Measurements from ENCODE around the gene TACC2.
A peak's percentile ranks its signal among the peaks of the same experiment; 100 is the strongest.
"Not testable (repeated sequence)": the region's sequence is repeated elsewhere in the genome, so short reads cannot be mapped to it uniquely, and the experiment has no call there.

The TACC2 gene

GRCh38 chr10:121981346-121981745 lies 7.6 kb upstream of the TACC2 start:
- DNase-seq = no peak

GRCh38 chr10:121983852-121984251 lies 5.1 kb upstream of the TACC2 start:
- no peak for DNase-seq

GRCh38 chr10:121984463-121984862 lies 4.5 kb upstream of the TACC2 start:
- DNase-seq = no peak

GRCh38 chr10:121990015-121990677 lies 1.2 kb downstream of the TACC2 start:
- DNase-seq = no peak

- DNase-seq = not testable (repeated sequence)
Observed at GRCh38 chr10:121991727-121992126, 2.8 kb downstream of the TACC2 start.

- DNase-seq = no peak
Observed at GRCh38 chr10:121994429-121994941, 5.5 kb downstream of the TACC2 start.

- DNase-seq = no peak
Observed at GRCh38 chr10:121998462-121998861, 9.5 kb downstream of the TACC2 start.

- no peak for DNase-seq
Observed at GRCh38 chr10:121999301-121999700, 10.3 kb downstream of the TACC2 start.

GRCh38 chr10:122001698-122002097 lies 12.7 kb downstream of the TACC2 start:
- DNase-seq = no peak

GRCh38 chr10:122007415-122007814 lies 18.5 kb downstream of the TACC2 start:
- DNase-seq = no peak

- no peak for DNase-seq
Observed at GRCh38 chr10:122010405-122011050, 21.6 kb downstream of the TACC2 start.

GRCh38 chr10:122012731-122013130 lies 23.8 kb downstream of the TACC2 start:
- DNase-seq = no peak

- DNase-seq = no peak
Observed at GRCh38 chr10:122013311-122013780, 24.4 kb downstream of the TACC2 start.

GRCh38 chr10:122014652-122015248 lies 25.8 kb downstream of the TACC2 start:
- no peak for DNase-seq

- DNase-seq = not testable (repeated sequence)
Observed at GRCh38 chr10:122017926-122018325, 29.0 kb downstream of the TACC2 start.

GRCh38 chr10:122018491-122018890 lies 29.5 kb downstream of the TACC2 start:
- no peak for DNase-seq

GRCh38 chr10:122018951-122019413 lies 30.0 kb downstream of the TACC2 start:
- no peak for DNase-seq

GRCh38 chr10:122019414-122019975 lies 30.5 kb downstream of the TACC2 start:
- DNase-seq = no peak

- DNase-seq = no peak
Observed at GRCh38 chr10:122020226-122020625, 31.3 kb downstream of the TACC2 start.

- DNase-seq = peak; percentile 10
Observed at GRCh38 chr10:122021379-122021778, 32.4 kb downstream of the TACC2 start.

GRCh38 chr10:122021828-122022227 lies 32.9 kb downstream of the TACC2 start:
- DNase-seq = no peak

GRCh38 chr10:122022276-122022675 lies 33.3 kb downstream of the TACC2 start:
- no peak for DNase-seq

- DNase-seq = not testable (repeated sequence)
Observed at GRCh38 chr10:122023257-122023656, 34.3 kb downstream of the TACC2 start.

Measured in HCEC 1CT (cell line).